ENCODE data around the gene NXPH2. TPM values are rescaled to one million over a fixed set of nuclear protein-coding genes. Genes with fewer than 3 reads are reported as not detected.
"Not testable (repeated sequence)": the region's sequence is repeated elsewhere in the genome, so short reads cannot be mapped to it uniquely, and the experiment has no call there.

NXPH2 gene
- total RNA-seq, 1 donor: not detected

DNA sequence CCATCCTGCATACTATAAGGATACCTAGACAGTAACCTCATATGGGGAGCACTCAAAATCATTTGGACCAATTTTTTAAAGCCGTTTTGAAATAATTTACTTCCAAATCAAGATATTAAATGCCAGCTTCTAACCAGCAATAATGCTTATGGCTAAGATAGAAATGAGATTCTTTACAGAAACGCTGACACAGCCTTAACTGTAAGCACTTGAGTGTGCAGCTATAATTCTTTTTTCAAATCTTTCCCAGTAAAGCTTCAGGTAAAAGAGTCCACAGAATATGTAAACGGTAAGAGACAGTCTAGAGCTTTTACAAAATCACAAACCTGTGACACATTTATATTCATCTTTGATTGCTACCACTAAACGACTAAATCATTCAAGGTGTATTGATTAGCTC, 4.5 kb downstream of the NXPH2 start:
- no peak overlapping the region for H3K4me3 ChIP-seq (ENCODE audit: low read length)
- H3K4me1 ChIP-seq (ENCODE audit: insufficient read depth, low read length): no peaks in the 10 kb centered on the region
- no peaks in the 10 kb centered on the region for H3K9me3 ChIP-seq (ENCODE audit: low read depth, low read length)
- peaks cover 45% of the 10 kb centered on the region for H3K27me3 ChIP-seq (ENCODE audit: insufficient read depth, low read length)

GRCh38 chr2:138771534-138771933, 8.7 kb downstream of the NXPH2 start:
- peaks cover 18% of the 10 kb centered on the region for H3K27me3 ChIP-seq (ENCODE audit: insufficient read depth, low read length)
- H3K4me1 ChIP-seq (ENCODE audit: insufficient read depth, low read length): no peaks in the 10 kb centered on the region
- H3K9me3 ChIP-seq (ENCODE audit: low read depth, low read length): no peaks in the 10 kb centered on the region
- H3K4me3 ChIP-seq (ENCODE audit: low read length): no peak overlapping the region

- H3K4me3 ChIP-seq (ENCODE audit: low read length): no peak overlapping the region
- no peaks in the 10 kb centered on the region for H3K4me1 ChIP-seq (ENCODE audit: insufficient read depth, low read length)
- H3K27me3 ChIP-seq (ENCODE audit: insufficient read depth, low read length): peaks cover 5% of the 10 kb centered on the region
- no peaks in the 10 kb centered on the region for H3K9me3 ChIP-seq (ENCODE audit: low read depth, low read length)
Observed at GRCh38 chr2:138767101-138767500, 13.1 kb downstream of the NXPH2 start.

- peaks cover 5% of the 10 kb centered on the region for H3K27me3 ChIP-seq (ENCODE audit: insufficient read depth, low read length)
- no peak overlapping the region for H3K4me3 ChIP-seq (ENCODE audit: low read length)
- no peaks in the 10 kb centered on the region for H3K9me3 ChIP-seq (ENCODE audit: low read depth, low read length)
- no peaks in the 10 kb centered on the region for H3K4me1 ChIP-seq (ENCODE audit: insufficient read depth, low read length)
Observed at GRCh38 chr2:138766464-138766863, 13.7 kb downstream of the NXPH2 start.

GRCh38 chr2:138763971-138764370, 16.2 kb downstream of the NXPH2 start:
- Histone ChIP-seq H3K9me3 (ENCODE audit: low read depth, low read length) (no peaks in the 10 kb centered on the region), H3K4me1 (ENCODE audit: insufficient read depth, low read length) (no peaks in the 10 kb centered on the region), H3K4me3 (ENCODE audit: low read length) (no peak overlapping the region), H3K27me3 (ENCODE audit: insufficient read depth, low read length) (peaks cover 2% of the 10 kb centered on the region)

DNA sequence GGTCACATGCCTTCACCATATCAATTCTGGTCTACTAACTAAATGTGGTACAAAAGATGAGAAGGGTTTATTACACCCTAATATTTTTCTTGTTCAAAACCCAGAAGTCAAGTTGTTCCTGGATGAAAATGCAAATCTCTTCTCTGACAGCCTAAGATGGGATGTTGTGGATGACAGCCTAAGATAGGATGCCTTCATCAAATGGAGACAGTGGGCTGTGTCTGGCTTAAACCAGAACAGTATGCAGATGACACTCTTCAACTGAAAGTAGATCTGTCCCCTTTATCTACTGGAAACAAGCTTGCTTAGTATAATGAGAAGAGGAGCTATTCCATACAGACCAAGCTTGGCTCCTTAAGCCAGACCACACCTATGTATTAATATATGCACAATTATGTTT, 17.7 kb downstream of the NXPH2 start:
- H3K4me3 ChIP-seq (ENCODE audit: low read length): no peak overlapping the region
- no peaks in the 10 kb centered on the region for H3K9me3 ChIP-seq (ENCODE audit: low read depth, low read length)
- no peaks in the 10 kb centered on the region for H3K4me1 ChIP-seq (ENCODE audit: insufficient read depth, low read length)
- H3K27me3 ChIP-seq (ENCODE audit: insufficient read depth, low read length): peaks cover 2% of the 10 kb centered on the region

DNA sequence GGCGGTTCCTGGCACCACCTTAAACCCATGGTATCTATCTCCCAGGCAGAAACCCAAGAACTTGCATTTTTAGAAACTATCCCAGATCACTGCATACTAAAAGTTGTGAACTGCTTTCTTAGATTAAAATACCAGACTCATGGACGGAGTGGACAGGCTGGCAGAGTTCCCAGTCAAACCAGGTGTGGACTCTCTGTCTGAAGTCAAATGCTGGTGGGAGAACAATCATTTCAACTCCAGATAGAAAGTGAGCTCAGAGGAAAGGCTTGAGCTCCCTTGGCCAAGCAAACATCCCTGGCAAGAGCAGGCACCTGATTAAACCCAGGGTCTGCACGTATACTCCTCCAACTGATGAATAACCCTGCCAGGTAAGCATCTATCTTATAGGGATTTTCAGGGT, 19.5 kb downstream of the NXPH2 start:
- H3K27me3 ChIP-seq (ENCODE audit: insufficient read depth, low read length): no peaks in the 10 kb centered on the region
- H3K9me3 ChIP-seq (ENCODE audit: low read depth, low read length): no peaks in the 10 kb centered on the region
- H3K4me1 ChIP-seq (ENCODE audit: insufficient read depth, low read length): no peaks in the 10 kb centered on the region
- no peak overlapping the region for H3K4me3 ChIP-seq (ENCODE audit: low read length)

DNA sequence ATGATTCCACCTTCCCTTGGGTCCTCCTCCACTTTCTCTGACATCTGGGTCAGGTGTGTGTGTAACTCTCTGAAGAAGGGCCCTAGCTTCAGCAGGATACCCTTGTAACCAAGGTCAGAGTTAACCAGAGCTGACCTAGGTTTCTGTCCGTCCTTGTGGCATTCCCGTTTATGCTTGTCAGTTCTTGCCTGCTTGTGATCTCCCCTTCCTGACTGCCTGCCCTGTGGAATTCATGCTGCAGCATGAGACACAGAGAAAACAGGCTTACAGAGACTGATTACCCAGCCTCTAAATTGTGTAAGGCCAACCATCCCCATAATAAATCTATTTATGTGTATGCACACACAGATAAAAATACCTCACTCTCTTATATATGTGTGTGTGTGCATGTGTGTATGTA, 22.8 kb downstream of the NXPH2 start:
- no peaks in the 10 kb centered on the region for H3K9me3 ChIP-seq (ENCODE audit: low read depth, low read length)
- no peaks in the 10 kb centered on the region for H3K4me1 ChIP-seq (ENCODE audit: insufficient read depth, low read length)
- H3K27me3 ChIP-seq (ENCODE audit: insufficient read depth, low read length): no peaks in the 10 kb centered on the region
- H3K4me3 ChIP-seq (ENCODE audit: low read length): no peak overlapping the region

GRCh38 chr2:138752197-138752956, 27.8 kb downstream of the NXPH2 start:
- no peaks in the 10 kb centered on the region for H3K4me1 ChIP-seq (ENCODE audit: insufficient read depth, low read length)
- peaks cover 7% of the 10 kb centered on the region for H3K9me3 ChIP-seq (ENCODE audit: low read depth, low read length)
- no peaks in the 10 kb centered on the region for H3K27me3 ChIP-seq (ENCODE audit: insufficient read depth, low read length)
- no peak overlapping the region for H3K4me3 ChIP-seq (ENCODE audit: low read length)

DNA sequence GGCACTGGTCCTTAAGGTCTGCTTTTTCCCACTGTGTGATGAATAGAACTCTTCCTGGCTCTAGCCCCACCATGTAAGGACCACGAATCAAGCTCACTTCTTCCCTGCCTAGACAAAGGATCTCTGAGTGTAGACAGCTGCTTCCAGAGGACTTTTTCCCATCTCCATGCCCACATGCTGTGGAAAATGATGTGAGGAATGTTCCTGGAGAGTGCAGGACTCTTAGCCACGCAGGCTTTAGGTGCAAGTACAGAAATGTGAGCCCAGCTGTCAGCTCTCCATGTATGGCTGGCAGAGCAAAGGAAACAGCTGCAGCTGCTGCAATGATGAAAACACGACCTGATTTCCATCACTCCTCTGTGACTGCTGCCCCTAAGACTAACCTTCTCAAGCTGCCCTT, 35.5 kb downstream of the NXPH2 start:
- Histone ChIP-seq H3K4me3 (ENCODE audit: low read length) (no peak overlapping the region), H3K4me1 (ENCODE audit: insufficient read depth, low read length) (no peaks in the 10 kb centered on the region), H3K9me3 (ENCODE audit: low read depth, low read length) (peaks cover 7% of the 10 kb centered on the region), H3K27me3 (ENCODE audit: insufficient read depth, low read length) (no peaks in the 10 kb centered on the region)

- no peaks in the 10 kb centered on the region for H3K27me3 ChIP-seq (ENCODE audit: insufficient read depth, low read length)
- H3K9me3 ChIP-seq (ENCODE audit: low read depth, low read length): no peaks in the 10 kb centered on the region
- H3K4me3 ChIP-seq (ENCODE audit: low read length): no peak overlapping the region
- H3K4me1 ChIP-seq (ENCODE audit: insufficient read depth, low read length): no peaks in the 10 kb centered on the region
Observed at GRCh38 chr2:138742441-138743057, 37.6 kb downstream of the NXPH2 start.

DNA sequence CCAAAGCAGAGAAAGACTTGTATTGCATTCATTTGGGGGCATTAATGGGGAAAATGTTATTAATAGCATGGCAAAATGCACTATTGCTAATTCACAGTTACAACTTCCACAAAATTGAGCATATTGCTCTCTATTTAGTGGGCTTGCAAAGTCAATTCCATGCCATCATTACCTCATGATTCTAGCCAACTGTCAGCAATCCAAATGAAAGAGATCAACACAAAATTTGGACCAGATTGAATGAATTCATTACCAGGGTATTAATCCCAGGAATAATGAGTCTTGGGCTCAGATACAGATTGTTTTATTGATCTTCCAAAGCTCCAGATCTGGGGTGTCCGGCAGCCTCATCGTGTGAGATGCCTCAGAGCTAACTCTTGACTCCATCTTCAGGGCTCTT, 38.3 kb downstream of the NXPH2 start:
- Histone ChIP-seq H3K4me3 (ENCODE audit: low read length) (no peak overlapping the region), H3K9me3 (ENCODE audit: low read depth, low read length) (no peaks in the 10 kb centered on the region), H3K4me1 (ENCODE audit: insufficient read depth, low read length) (no peaks in the 10 kb centered on the region)

GRCh38 chr2:138737009-138737554, 43.1 kb downstream of the NXPH2 start:
- not testable (repeated sequence) for H3K4me1 ChIP-seq (ENCODE audit: insufficient read depth, low read length); H3K27me3 ChIP-seq (ENCODE audit: insufficient read depth, low read length); H3K4me3 ChIP-seq (ENCODE audit: low read length); H3K9me3 ChIP-seq (ENCODE audit: low read depth, low read length)

More for the DNA sequence above, 38.3 kb downstream of the NXPH2 start:
- no peaks in the 10 kb centered on the region for H3K27me3 ChIP-seq (ENCODE audit: insufficient read depth, low read length)

GRCh38 chr2:138732651-138733050, 47.5 kb downstream of the NXPH2 start:
- no peak overlapping the region for H3K4me3 ChIP-seq (ENCODE audit: low read length)
- no peaks in the 10 kb centered on the region for H3K27me3 ChIP-seq (ENCODE audit: insufficient read depth, low read length)
- no peaks in the 10 kb centered on the region for H3K4me1 ChIP-seq (ENCODE audit: insufficient read depth, low read length)
- no peaks in the 10 kb centered on the region for H3K9me3 ChIP-seq (ENCODE audit: low read depth, low read length)

GRCh38 chr2:138730497-138731030, 49.6 kb downstream of the NXPH2 start:
- Histone ChIP-seq H3K4me1 (ENCODE audit: insufficient read depth, low read length) (no peaks in the 10 kb centered on the region), H3K9me3 (ENCODE audit: low read depth, low read length) (no peaks in the 10 kb centered on the region), H3K4me3 (ENCODE audit: low read length) (no peak overlapping the region), H3K27me3 (ENCODE audit: insufficient read depth, low read length) (no peaks in the 10 kb centered on the region)

All from mononuclear cell (primary cell).